ENCODE data around the gene NDUFS2. TPM values are rescaled to one million over a fixed set of nuclear protein-coding genes. Genes with fewer than 3 reads are reported as not detected.
A peak's percentile ranks its signal among the peaks of the same experiment; 100 is the strongest.

The NDUFS2 gene
- total and polyA plus RNA-seq, 11 donors, result 157 to 460 (median 289) TPM

- DNase-seq (peak in 2 of 5 donors; percentile 24 to 36), ATAC-seq (peak in 3 of 4 donors; percentile 3 to 44 (median 12))
- TF ChIP-seq, protein P1, sequence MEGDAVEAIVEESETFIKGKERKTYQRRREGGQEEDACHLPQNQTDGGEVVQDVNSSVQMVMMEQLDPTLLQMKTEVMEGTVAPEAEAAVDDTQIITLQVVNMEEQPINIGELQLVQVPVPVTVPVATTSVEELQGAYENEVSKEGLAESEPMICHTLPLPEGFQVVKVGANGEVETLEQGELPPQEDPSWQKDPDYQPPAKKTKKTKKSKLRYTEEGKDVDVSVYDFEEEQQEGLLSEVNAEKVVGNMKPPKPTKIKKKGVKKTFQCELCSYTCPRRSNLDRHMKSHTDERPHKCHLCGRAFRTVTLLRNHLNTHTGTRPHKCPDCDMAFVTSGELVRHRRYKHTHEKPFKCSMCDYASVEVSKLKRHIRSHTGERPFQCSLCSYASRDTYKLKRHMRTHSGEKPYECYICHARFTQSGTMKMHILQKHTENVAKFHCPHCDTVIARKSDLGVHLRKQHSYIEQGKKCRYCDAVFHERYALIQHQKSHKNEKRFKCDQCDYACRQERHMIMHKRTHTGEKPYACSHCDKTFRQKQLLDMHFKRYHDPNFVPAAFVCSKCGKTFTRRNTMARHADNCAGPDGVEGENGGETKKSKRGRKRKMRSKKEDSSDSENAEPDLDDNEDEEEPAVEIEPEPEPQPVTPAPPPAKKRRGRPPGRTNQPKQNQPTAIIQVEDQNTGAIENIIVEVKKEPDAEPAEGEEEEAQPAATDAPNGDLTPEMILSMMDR (IDR thresholded peaks at IDR 0.05), result no peak
- TF ChIP-seq POLR2A (IDR thresholded peaks at IDR 0.05), result no peak
- Histone ChIP-seq H3K9me3 (no peaks in the 10 kb centered on the region), H3K4me3 (no peak overlapping the region), H3K4me1 (peaks cover 0 to 90% (median 21%) of the 10 kb centered on the region in 12 donors), H3K27ac (peak overlapping the region; percentile 19 to 92 (median 66)), H3K36me3 (peaks cover 0 to 3% (median under 1%) of the 10 kb centered on the region in 9 donors), H3K27me3 (no peaks in the 10 kb centered on the region)
- WGBS, 4 donors, result 23 to 31% (median 27%) methylated on average over 2 of the region's 2 CpGs
- intact Hi-C loops (cut with DNase I), result loop anchor here in 1 of 10 donors (5.0 kb wide), 1 partner anchor 201 kb away; no protein-coding TSS in a partner anchor
Measured at GRCh38 chr1:161185732-161186311, 16.3 kb upstream of the NDUFS2 start.

GRCh38 chr1:161187311-161187710 is 14.9 kb upstream of the NDUFS2 start:
- WGBS, 4 donors, result 69 to 77% (median 75%) methylated on average over 3 of the region's 3 CpGs
- intact Hi-C loops (cut with DNase I), result loop anchor here in 1 of 10 donors (5.0 kb wide), 1 partner anchor 200 kb away; no protein-coding TSS in a partner anchor
- Histone ChIP-seq H3K4me1 (peaks cover 0 to 81% (median 22%) of the 10 kb centered on the region in 12 donors), H3K9me3 (no peaks in the 10 kb centered on the region), H3K4me3 (no peak overlapping the region), H3K27me3 (no peaks in the 10 kb centered on the region), H3K27ac (peak overlapping the region in 3 of 12 donors; percentile 70 to 92 (median 76)), H3K36me3 (peaks cover 0 to 15% (median 7%) of the 10 kb centered on the region in 9 donors)
- DNase-seq (peak in 1 of 5 donors; percentile 50), ATAC-seq (no peak)
- no peak for TF ChIP-seq POLR2A (IDR thresholded peaks at IDR 0.05)
- TF ChIP-seq, protein P1 (IDR thresholded peaks at IDR 0.05), result no peak

- 78 to 85% (median 83%) methylated on average over 6 of the region's 6 CpGs for WGBS, 4 donors
- DNase-seq (no peak), ATAC-seq (no peak)
- no peaks in the 10 kb centered on the region for H3K27me3 ChIP-seq
- H3K9me3 ChIP-seq, result no peaks in the 10 kb centered on the region
- intact Hi-C loops (cut with DNase I), result loop anchor here in 1 of 10 donors (5.0 kb wide), 1 partner anchor 199 kb away; no protein-coding TSS in a partner anchor
- no peak overlapping the region for H3K27ac ChIP-seq
- H3K36me3 ChIP-seq, result peaks cover 0 to 25% (median 7%) of the 10 kb centered on the region in 9 donors
- TF ChIP-seq, protein P1 (IDR thresholded peaks at IDR 0.05), result no peak
- no peak for TF ChIP-seq POLR2A (IDR thresholded peaks at IDR 0.05)
- H3K4me3 ChIP-seq, result no peak overlapping the region
- peaks cover 0 to 80% (median 30%) of the 10 kb centered on the region in 12 donors for H3K4me1 ChIP-seq
Measured at GRCh38 chr1:161188381-161188780, 13.8 kb upstream of the NDUFS2 start.

DNA sequence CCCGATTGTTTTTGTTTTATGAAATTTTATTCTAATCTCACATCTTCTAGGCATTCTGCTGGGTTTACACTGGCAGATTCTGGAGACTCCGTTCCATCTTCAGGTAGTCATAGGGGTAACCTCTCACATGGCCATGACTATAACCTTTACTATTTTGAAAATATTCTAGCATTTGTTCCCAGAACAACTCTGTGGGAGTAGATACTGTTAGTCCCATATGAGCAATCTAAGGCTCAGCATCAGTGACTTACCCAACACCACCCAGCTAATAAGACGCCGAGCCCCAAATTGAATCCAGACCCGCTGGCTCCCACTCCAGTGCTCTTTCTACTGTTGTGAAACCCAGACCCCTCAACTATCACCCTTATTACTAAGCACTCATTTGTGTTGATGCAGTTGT is 13.1 kb upstream of the NDUFS2 start:
- Histone ChIP-seq H3K36me3 (peaks cover 0 to 31% (median 7%) of the 10 kb centered on the region in 9 donors), H3K4me1 (peaks cover 0 to 77% (median 34%) of the 10 kb centered on the region in 12 donors), H3K4me3 (no peak overlapping the region), H3K27me3 (no peaks in the 10 kb centered on the region), H3K27ac (no peak overlapping the region), H3K9me3 (no peaks in the 10 kb centered on the region)
- intact Hi-C loops (cut with DNase I), result loop anchor here in 1 of 10 donors (5.0 kb wide), 1 partner anchor 198 kb away; no protein-coding TSS in a partner anchor
- 91 to 96% (median 95%) methylated on average over 5 of the region's 5 CpGs for WGBS, 4 donors
- no peak for DNase-seq
- TF ChIP-seq, protein P1 (IDR thresholded peaks at IDR 0.05), result no peak
- no peak for TF ChIP-seq POLR2A (IDR thresholded peaks at IDR 0.05)
- ATAC-seq, result no peak
